Stimulated activated CD4-positive, alpha-beta T cell treated with anti-CD3 and anti-CD28 coated beads, Interleukin-4, amount 100 ng/mL, for 24 hours (primary cell): ENCODE data around the gene BTNL9.
"Not testable (repeated sequence)": the region's sequence is repeated elsewhere in the genome, so short reads cannot be mapped to it uniquely, and the experiment has no call there.

Experiments used
- DNase-seq: peaks from one replicate; pipeline ENCODE4 v3.0.0-alpha.2; 2020

Gene BTNL9

DNA sequence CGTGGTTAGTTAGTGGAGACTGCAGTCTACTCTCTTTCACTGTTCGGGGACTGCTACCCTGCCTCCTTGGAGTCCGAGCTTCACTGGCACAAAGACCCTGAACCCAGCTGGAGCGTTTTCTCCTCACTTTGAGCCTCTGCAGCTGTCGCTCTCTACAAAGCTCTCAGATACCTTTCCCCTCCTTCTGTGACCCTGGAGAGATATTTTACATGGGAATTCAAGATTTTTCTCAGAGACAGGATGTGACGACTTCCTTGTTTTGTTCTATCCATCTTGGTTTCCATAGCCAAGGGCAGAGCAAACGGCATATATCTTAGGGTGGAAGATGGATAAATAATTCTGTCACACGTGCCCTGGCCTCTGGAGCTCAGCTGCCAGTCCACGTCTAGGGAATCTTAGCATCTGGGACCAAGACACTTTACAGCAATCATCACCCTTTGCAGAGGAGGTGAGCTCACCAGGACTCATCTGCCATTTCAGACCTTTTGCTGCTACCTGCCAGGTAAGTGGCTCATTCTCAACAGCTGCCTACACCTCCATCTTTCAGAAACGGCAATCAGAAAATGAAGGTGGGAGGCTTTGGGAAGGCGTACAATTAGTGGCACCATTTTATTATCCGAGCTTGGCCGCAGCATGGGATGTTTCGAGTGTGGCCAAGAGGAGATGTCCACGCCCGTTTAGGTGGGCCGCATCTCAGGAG is at the start of gene BTNL9:
Gene BTNL9 (plus strand): TSS at position 336 of the 700 bp plus-strand sequence. CDS start 5,224 bp downstream, outside the sequence.
- DNase-seq = no peak

DNA sequence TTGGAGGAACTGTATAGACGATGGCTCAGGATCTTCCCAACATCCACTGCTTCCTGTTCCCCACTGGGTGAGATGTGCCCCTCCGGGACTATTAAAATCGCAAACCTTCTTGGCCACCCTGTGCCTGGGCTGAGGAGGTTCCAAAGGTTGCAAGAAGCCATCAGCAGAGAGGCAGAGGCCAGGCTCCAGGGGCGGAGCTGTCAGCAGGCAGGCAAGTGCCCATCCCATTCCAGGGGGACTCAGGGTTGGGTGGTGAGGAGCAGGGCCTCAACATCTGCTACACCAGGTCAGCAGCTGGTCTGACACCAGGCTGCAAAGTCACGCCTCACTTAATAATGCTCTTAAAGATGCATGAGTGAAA is 49.2 kb upstream of the BTNL9 start:
- no peak for DNase-seq

- no peak for DNase-seq
Measured at GRCh38 chr5:181001947-181002346, 38.1 kb upstream of the BTNL9 start.

- no peak for DNase-seq
Measured at GRCh38 chr5:181005791-181006190, 34.3 kb upstream of the BTNL9 start.

DNA sequence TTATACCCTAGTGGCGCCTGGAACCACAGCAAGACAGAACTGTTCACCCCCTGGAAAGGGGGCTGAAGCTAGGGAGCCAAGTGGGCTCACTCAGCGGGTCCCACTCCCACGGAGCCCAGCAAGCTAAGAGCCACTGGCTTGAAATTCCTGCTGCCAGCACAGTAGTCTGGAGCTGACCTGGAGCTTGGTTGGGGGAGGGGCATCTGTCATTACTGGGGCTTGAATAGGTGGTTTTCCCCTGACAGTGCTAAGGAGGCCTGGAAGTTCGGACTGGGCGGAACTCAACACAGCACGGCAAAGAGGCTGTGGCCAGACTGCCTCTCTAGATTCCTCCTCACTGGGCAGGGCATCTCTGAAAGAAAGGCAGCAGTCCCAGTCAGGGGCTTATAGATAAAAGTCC is 31.9 kb upstream of the BTNL9 start:
- DNase-seq = no peak

DNA sequence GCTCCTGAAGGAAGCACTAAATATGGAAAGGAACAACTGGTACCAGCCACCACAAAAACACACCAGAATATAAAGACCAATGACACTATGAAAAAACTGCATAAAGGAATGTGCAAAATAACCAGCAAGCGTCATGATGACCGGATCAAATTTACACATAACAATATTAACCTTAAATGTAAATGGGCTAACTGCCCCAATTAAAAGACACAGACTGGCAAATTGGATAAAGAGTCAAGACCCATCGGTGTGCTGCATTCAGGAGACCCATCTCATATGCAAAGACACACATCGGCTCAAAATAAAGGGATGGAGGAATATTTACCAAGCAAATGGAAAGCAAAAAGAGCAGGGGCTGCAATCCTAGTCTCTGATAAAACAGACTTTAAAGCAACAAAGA is 30.0 kb upstream of the BTNL9 start:
- not testable (repeated sequence) for DNase-seq

- not testable (repeated sequence) for DNase-seq
Measured at GRCh38 chr5:181014654-181015053, 25.4 kb upstream of the BTNL9 start.

GRCh38 chr5:181017448-181017847 is 22.6 kb upstream of the BTNL9 start:
- not testable (repeated sequence) for DNase-seq

DNA sequence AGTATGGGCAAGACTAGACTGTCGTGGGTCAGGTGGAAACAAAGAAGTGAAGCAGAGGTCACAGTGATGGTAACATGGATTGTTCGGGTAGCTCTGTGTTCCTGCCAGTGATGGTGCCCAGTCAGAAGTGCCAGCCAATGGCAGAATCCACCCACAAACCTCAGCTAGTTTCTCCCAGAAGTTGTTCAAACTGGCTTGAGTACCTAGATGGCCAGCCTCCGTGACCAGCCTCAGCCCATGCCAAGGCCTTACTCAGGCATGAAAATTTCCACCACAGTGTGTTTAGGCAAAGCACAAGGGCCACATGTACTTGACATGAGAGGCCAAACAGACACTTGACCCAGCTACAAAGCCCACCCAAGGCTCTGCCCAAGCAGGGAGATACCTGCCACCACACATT is 19.4 kb upstream of the BTNL9 start:
- DNase-seq = no peak

GRCh38 chr5:181024245-181025064 is 15.6 kb upstream of the BTNL9 start:
- no peak for DNase-seq

GRCh38 chr5:181027452-181028031 is 12.5 kb upstream of the BTNL9 start:
- DNase-seq = no peak

DNA sequence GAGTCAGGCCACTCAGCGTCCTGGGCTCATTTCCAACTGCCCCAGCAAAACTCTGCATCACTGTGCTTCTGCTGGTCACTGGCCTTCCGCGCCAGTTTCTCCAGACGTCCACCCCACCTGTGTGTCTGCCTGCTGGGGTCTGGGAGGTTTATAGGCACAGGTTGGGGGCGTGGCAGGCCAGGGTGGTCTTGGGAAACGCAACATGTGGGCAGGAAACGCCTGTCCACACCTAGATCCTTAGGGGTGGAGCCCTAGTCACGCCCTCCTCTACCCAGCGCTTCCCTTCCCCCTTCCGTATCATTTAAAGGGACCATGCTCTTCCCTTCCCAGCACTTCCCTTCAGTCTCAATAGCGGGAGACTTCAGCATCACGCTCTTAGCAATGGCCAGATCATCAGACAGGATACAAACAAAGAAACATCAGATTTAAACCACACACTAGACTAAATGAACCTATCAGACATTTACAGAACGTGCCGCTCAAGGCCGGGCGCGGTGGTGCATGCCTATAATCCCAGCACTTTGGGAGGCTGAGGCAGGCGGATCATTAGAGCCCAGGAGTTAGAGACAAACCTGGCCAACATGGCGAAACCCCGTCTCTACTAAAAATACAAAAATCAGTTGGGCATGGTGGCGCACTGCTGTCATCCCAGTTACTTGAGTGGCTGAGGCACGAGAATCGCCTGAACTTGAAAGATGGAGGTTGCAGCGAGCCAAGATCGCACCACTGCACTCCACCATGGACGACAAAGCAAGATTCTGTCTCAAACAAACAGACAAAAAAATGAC is 11.8 kb upstream of the BTNL9 start:
- no peak for DNase-seq

- DNase-seq = no peak
Measured at GRCh38 chr5:181031716-181032115, 8.3 kb upstream of the BTNL9 start.

GRCh38 chr5:181035991-181036815 is 3.9 kb upstream of the BTNL9 start:
- DNase-seq = no peak

DNA sequence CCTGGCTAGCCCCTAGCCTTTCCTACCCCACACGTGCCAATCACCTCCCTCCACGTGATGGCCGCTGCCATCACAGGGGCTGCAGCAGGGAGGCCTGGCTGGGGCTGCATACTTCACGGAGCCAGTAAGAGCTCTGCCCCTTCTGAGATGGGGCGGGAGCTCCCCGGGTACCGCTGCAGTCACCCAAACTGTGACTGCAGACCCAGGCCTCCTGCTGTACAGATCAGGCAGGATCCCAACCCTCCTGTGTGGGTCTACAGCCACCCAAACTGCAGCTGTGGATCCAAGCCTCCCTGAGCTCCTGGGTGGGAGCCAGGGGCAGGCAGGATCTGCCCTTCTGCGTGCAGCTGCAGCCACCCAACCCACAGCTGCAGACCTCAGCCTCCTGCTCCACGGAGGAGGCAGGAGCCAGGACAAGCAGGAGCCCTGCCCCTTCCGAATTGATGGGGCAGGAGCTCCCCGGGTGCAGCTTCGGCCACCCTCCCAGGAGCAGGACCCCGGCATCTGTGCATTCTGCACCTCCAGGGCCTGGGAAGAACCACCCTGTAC is 3.2 kb upstream of the BTNL9 start:
- DNase-seq = no peak

GRCh38 chr5:181037365-181037861 is 2.7 kb upstream of the BTNL9 start:
- no peak for DNase-seq

DNA sequence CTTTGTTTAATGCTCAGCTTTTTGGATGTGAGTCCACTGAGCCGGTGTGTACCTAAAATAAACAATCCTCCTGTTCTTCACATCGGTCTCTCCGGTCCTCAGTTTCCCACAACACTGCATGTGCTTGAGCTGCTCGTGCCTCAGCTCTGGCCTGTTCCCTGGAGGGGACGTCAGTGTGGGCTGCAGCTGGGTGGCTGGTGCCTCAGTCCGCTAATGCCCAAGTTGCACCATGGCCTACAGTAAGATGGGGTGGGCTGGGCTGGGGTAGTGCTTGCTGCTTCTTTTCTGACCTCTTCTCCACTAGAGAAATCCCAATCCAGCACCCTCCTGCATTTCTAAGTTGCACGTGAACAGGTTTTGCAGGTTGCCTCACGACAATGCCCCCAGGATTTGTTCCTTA is 595 bp upstream of the BTNL9 start:
- DNase-seq = no peak

DNA sequence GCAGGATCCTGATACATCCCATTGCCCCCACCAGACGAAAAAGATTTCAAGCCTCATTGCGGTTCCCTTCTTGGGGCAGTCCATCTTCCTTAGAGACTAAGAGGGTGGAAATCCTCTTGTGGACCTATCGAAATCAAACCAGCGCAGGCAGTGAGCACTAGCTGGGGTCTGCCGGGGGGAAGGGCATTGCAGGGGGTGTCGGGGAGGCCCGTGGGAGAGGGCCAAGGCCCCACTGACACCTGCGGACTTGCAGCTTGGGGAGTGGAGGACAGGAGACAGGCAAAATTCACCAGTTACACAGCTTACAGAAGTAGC is 522 bp downstream of the BTNL9 start:
- no peak for DNase-seq

DNA sequence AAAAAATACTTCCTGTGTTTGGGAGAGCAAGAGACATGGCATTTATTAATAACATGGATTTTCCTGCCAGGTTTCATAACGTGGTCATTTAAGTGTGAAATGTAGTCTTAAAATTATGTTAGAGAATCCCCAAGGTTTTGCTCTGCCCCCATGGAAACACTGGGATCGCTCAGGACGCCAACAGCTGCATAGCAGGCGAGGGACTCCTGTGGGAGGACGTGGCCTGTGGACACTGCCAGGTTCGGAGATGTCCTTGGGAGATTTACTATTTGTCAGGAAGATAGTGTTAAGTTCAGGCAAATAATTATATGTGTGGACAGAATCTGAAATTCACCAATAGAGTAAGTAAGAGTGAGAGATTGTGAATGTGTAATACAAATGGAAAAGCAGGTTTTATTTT is 977 bp downstream of the BTNL9 start:
- no peak for DNase-seq

DNA sequence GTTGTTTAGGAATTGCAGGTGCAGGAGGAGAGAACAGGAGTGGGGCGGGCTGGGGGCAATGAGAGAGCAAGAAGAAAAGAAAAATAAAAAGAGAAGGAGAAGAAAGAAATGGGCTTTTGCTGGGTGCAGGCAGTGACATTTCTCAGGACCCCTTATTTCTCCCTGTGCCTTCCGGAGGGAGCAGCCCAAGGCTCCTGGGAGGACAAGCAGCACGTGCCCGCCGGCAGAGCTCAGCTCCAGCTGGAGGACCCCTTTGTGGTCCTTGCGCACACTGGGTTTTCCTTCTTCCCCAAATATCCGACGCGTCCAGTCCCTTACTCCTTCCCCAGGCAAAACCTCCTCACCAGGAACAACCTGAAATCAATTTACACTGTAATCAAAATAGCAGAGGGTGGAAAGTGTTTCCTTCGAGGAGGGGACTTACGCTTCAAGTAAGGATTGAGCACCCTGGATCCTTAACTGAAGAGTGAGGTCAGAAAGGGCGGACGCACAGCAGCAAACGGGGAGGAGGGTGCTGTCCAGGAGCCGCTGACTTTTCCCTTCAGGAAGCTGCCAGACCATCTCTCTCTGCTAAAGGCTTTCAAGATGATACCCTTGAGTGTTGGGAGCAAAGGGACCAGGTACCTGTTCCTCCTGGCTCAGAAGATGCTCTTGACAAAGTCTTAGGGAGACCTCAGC is 2.1 kb downstream of the BTNL9 start:
- no peak for DNase-seq

DNA sequence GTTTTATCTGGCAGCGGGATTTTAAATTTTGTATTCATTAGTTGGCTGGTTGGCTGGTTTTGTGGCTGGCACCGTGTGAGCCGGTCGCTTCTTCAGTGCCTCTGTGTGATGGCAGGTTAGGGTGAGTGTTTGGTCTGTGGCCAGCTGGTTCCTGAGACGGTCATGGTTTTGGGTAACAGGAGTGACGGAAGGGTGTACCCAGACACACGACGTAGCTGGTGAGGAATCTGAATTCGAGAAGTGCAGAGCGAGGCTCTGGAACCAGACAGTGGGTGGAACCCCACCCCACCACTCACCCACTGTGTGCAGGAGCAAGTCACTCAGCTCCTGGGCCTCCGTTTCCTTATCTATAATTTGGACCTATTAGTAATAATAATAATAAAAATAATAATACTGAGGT is 2.7 kb downstream of the BTNL9 start:
- no peak for DNase-seq
